Breast epithelium (tissue), 3 donors: Measurements from ENCODE around the gene MYBPHL.

Experiments used
- POLR2A ChIP-seq: fragments of 450-650 bp; IDR thresholded peaks from one replicate; pipeline ENCODE4 v1.6.1; 2016; ENCODE audit warnings: antibody characterized with exemption, mild to moderate bottlenecking, moderate library complexity
- POLR2AphosphoS5 ChIP-seq, 3 donors: sonication (generic); formaldehyde crosslinking; IDR thresholded peaks; one replicate each; pipeline ENCODE4 v1.6.1; 2017; ENCODE audit warnings: antibody characterized with exemption in 3 of 3
- TF ChIP-seq, protein P1 (sequence below), 3 donors: fragments of 450-650 bp; IDR thresholded peaks; one replicate each; pipeline ENCODE4 v1.5.1; 2016 to 2017; ENCODE audit warnings: antibody characterized with exemption in 3 of 3, mild to moderate bottlenecking in 3 of 3, moderate library complexity in 3 of 3

GRCh38 chr1:109269981-109270622 lies 36.7 kb downstream of the MYBPHL start:
- no peak for TF ChIP-seq POLR2A
- TF ChIP-seq, protein P1, sequence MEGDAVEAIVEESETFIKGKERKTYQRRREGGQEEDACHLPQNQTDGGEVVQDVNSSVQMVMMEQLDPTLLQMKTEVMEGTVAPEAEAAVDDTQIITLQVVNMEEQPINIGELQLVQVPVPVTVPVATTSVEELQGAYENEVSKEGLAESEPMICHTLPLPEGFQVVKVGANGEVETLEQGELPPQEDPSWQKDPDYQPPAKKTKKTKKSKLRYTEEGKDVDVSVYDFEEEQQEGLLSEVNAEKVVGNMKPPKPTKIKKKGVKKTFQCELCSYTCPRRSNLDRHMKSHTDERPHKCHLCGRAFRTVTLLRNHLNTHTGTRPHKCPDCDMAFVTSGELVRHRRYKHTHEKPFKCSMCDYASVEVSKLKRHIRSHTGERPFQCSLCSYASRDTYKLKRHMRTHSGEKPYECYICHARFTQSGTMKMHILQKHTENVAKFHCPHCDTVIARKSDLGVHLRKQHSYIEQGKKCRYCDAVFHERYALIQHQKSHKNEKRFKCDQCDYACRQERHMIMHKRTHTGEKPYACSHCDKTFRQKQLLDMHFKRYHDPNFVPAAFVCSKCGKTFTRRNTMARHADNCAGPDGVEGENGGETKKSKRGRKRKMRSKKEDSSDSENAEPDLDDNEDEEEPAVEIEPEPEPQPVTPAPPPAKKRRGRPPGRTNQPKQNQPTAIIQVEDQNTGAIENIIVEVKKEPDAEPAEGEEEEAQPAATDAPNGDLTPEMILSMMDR (IDR thresholded peaks at IDR 0.05), result no peak
- TF ChIP-seq POLR2AphosphoS5 (IDR thresholded peaks at IDR 0.05), result no peak
